ENCODE measurements around the gene EPB41L4A. TPM values are rescaled to one million over a fixed set of nuclear protein-coding genes. Genes with fewer than 3 reads are reported as not detected.

Gene EPB41L4A
- total RNA-seq, 2 experiments from 2014 or later = 1.3 to 1.5 TPM

DNA sequence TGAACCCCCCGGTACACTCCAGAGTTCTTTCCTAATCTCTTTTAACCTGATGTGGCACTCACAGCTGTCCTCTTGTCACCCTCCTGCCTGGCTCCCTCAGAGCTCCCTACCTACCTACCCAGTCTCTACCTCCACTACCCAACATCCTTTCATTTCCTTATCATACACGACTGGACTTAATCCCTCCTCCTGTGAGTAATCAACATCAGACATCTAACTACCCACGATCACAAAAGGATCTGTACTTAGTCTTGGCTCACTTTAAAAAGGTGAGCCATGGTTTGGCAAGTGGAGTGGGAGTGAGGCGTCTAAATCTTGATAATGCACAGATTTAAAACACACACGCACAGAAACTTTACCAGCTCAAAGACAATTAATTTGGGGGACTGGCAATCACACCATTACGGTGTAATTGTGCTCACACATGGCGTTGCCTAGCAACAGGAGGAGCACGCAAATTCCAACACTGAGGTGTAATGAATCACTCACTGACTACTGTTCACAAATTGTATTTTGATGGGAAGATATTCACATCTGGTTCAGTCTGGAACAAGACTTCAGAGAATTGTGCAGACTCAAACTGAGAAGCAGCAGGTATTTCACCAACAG, 235.9 kb downstream of the EPB41L4A start:
- ATAC-seq (no peak), DNase-seq (no peak)
- no peak overlapping the region for H3K27ac Mint-ChIP-seq
- H3K27me3 Mint-ChIP-seq = peaks cover 52% of the 10 kb centered on the region
- CTCF ChIA-PET = no interaction called here
- no peaks in the 10 kb centered on the region for H3K36me3 Mint-ChIP-seq
- H3K9me3 Mint-ChIP-seq (ENCODE audit: low read depth) = no peaks in the 10 kb centered on the region
- no peaks in the 10 kb centered on the region for H3K4me1 Mint-ChIP-seq
- H3K4me3 Mint-ChIP-seq = no peak overlapping the region

DNA sequence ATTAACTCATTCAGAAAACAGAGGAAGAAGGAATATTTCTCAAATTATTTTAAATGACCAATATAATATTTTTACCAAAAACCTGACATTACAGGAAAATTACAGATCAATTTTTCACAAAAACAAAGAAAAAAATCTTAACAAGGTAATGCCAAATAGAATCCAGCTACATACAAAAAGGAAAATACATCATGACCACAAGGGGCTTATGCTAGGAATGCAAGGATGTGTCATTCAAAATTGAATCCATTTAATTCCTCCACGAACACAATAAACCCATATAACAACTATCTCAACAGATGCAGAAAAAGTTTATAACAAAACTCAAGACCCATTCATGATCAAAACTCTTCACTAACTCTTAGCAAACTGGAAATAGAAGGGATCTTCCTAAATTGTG, 239.8 kb downstream of the EPB41L4A start:
- CTCF ChIA-PET = no interaction called here
- Mint-ChIP-seq H3K4me1 (no peaks in the 10 kb centered on the region), H3K27me3 (peaks cover 25% of the 10 kb centered on the region), H3K27ac (no peak overlapping the region), H3K4me3 (no peak overlapping the region), H3K36me3 (no peaks in the 10 kb centered on the region), H3K9me3 (ENCODE audit: low read depth) (no peaks in the 10 kb centered on the region)
- DNase-seq = no peak
- ATAC-seq = no peak

DNA sequence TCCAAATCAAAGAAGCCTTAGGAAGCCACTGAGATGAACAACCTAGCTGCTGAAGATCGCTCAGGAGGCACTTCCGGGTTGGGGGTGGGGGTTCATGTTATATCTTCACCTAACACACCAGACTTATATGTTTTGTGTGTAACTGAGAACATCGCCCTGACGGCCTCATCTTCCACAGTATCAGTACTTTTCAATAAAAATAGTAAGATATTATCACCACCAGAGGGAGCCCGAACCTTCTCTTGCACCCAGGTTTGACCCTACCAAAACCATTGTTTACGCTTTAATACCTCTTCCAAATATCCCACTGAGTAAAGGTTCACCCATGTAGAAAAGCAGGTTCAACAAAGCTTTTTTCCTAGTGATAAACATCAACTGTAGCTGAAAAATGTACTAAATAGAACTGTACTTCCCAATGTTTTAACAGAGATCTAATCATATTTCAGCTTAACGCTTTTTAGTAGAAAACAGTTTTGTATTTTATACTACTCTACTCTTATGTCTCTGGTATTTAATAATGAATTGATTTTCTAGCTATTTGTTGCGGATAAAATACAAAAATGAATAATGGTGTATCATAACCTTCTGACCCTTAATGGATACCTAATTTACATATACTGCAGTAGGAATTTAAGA, 244.0 kb downstream of the EPB41L4A start:
- Mint-ChIP-seq H3K27ac (no peak overlapping the region), H3K9me3 (ENCODE audit: low read depth) (no peaks in the 10 kb centered on the region), H3K4me3 (no peak overlapping the region), H3K36me3 (no peaks in the 10 kb centered on the region), H3K4me1 (no peaks in the 10 kb centered on the region), H3K27me3 (peaks cover 11% of the 10 kb centered on the region)
- DNase-seq (peak; percentile 52), ATAC-seq (peak; percentile 80)
- CTCF ChIA-PET = interaction anchor here (0.6 to 4.5 kb wide), 12 partner anchors 9 to 582 kb away, joined by 3 to 38 read pairs (median 4); partner anchors contain the start of gene EPB41L4A

DNA sequence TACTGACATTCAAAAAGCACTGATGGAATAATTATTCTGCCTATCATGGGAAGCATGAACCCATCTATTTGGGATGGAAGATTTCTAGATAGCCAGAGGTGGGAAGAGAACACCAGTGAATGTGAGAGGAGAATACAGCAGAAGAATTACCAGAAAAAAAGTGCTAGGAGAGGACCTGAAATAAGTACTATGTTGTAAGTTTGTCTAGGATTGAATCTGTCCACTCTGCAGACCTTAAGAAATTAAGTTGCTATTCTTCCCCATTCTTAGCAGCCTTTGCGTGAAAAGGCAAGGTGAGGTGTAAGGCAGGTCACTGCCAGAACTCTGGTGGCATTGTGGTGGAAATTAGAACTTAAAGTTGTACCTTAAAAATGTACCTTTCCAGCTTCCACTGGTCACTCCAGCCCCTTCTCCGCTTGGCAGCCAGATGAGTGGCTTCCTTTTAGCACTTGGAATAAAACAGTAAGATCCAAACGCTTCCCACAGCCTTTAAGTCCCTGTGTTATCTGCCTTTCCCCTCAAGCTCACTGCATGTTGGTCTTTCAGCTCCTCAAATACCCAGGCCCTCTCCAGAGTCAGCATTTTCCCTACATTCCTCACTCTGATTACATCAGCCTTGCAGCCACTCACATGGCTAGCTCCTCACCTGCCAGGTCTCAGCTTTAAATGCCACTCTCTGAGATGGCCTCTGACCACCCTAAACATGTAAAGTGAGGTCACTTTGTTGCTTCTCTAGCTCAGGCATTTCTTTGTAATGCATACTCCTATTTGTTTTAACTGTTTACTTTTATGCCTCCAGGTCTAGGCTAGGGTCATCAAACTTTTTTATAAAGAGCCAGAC, 253.0 kb downstream of the EPB41L4A start:
- H3K36me3 Mint-ChIP-seq = peaks cover 41% of the 10 kb centered on the region
- no peak for DNase-seq
- H3K27ac Mint-ChIP-seq = no peak overlapping the region
- no peak overlapping the region for H3K4me3 Mint-ChIP-seq
- ATAC-seq = no peak
- peaks cover 22% of the 10 kb centered on the region for H3K4me1 Mint-ChIP-seq
- CTCF ChIA-PET = interaction anchor here (1.9 kb wide), 1 partner anchor 9 kb away, joined by 7 read pairs; no protein-coding TSS in a partner anchor
- H3K27me3 Mint-ChIP-seq = no peaks in the 10 kb centered on the region
- no peaks in the 10 kb centered on the region for H3K9me3 Mint-ChIP-seq (ENCODE audit: low read depth)

DNA sequence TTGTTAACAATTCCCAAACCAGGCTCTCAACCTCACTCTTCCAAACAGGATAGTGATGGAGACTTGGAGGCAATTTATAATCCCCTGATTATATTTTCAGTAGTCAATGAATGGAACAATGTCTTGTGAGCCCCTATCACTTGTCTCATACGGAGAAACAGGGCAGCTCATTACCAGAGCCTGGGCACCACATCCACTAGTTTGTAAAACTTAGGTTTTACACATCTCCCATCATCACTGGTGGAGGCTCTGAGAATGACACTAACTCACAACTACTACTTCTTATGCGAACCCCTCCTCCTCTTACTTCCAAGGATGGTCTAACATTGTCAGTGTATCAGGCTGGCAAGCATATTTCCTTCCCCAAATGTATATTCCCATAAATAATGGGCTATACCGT, 253.7 kb downstream of the EPB41L4A start:
- DNase-seq = no peak
- no peaks in the 10 kb centered on the region for H3K27me3 Mint-ChIP-seq
- H3K36me3 Mint-ChIP-seq = peaks cover 41% of the 10 kb centered on the region
- no peak overlapping the region for H3K4me3 Mint-ChIP-seq
- peaks cover 24% of the 10 kb centered on the region for H3K4me1 Mint-ChIP-seq
- ATAC-seq = no peak
- CTCF ChIA-PET = interaction anchor here (1.9 kb wide), 1 partner anchor 10 kb away, joined by 7 read pairs; no protein-coding TSS in a partner anchor
- H3K27ac Mint-ChIP-seq = no peak overlapping the region
- H3K9me3 Mint-ChIP-seq (ENCODE audit: low read depth) = no peaks in the 10 kb centered on the region

DNA sequence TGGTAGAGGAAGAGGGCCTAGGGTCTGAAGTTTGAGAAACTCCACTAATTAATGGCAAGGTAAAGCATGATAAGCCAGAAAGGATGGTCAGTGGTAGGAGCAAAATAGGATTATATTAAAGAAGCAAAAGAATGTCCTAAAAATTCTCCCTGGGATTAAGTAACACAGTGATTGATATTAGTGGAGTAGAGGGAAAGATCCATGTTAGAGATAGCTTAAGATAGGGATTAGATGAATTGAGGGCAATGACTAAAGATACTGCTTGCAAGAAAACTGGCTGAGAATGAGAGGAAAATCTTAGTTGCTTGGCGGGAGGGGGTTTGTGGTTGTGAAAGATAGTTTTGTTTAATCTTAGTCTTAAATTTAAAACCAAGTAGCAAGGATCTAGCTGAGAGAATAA, 255.6 kb downstream of the EPB41L4A start:
- Mint-ChIP-seq H3K9me3 (ENCODE audit: low read depth) (no peaks in the 10 kb centered on the region), H3K4me3 (no peak overlapping the region), H3K36me3 (peaks cover 41% of the 10 kb centered on the region), H3K4me1 (peaks cover 27% of the 10 kb centered on the region), H3K27ac (peak overlapping the region; percentile 14), H3K27me3 (no peaks in the 10 kb centered on the region)
- ATAC-seq (no peak), DNase-seq (no peak)
- CTCF ChIA-PET = interaction anchor here (1.3 to 4.6 kb wide), 2 partner anchors 11 to 257 kb away, joined by 3 to 38 read pairs; no protein-coding TSS in a partner anchor

DNA sequence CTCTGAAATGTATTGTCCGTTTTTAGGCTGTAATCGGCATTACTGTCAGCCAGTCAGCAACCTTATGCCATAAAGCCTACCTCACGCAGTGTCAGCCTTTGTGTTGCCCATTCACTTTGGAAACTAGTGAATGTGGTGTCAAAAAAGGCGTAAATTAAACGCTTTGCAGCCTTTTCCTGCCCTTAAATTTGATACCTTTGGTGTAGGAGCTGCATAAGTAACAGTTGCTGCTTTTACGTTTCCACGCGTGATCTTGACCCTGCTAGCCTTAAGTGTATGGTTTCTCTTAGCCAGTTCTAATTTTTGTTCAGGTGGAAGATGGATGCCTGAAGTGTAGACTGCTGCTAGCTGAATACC, 257.7 kb downstream of the EPB41L4A start:
- no peak for ATAC-seq
- CTCF ChIA-PET = interaction anchor here (0.9 to 4.6 kb wide), 15 partner anchors 8 to 1424 kb away, joined by 3 to 38 read pairs (median 4); no protein-coding TSS in a partner anchor
- Mint-ChIP-seq H3K4me1 (peaks cover 25% of the 10 kb centered on the region), H3K9me3 (ENCODE audit: low read depth) (no peaks in the 10 kb centered on the region), H3K27ac (peak overlapping the region; percentile 83), H3K36me3 (peaks cover 30% of the 10 kb centered on the region), H3K4me3 (peak overlapping the region; percentile 91), H3K27me3 (peaks cover 4% of the 10 kb centered on the region)
- no peak for DNase-seq

DNA sequence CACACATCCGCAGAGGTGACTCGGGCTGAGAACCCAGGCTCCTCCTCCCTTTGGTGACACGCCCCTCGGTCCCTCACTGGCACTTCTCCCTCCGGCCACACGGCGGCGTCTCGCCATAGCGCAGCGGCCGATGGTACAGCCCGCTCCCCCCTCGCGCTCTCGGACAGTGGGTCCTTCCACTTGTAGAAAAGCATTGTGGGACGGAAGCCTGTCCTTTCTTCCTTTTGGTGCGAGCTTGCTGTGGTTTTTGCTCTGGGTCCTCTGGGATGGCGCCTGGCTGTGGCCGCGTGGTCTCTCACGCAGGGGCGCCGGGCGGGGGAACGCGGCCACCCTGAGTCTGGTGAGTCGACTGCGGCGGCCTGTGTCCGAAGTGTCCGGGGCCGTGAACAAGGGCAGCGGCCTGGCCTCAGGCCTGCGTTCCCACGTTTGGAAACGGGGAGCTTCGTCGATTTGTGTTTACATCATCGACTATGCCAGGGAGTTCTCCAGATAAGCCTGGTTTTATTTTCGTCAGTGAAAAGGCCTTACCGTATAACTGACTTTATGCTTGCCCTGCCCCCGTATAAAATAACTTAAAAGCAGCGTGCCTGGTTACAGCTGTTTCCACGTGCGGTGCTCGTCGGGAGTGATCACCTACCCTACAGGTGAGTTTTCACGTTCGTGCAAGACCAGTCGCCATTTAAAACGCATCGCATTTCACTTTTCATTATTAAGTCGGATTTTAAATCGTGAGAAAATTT, 258.3 kb downstream of the EPB41L4A start:
- peak overlapping the region; percentile 83 for H3K27ac Mint-ChIP-seq
- H3K36me3 Mint-ChIP-seq = peaks cover 28% of the 10 kb centered on the region
- DNase-seq (peak; percentile 93), ATAC-seq (peak; percentile 92)
- CTCF ChIA-PET = interaction anchor here (0.8 to 4.6 kb wide), 16 partner anchors 9 to 1424 kb away, joined by 3 to 38 read pairs (median 4); no protein-coding TSS in a partner anchor
- peaks cover 24% of the 10 kb centered on the region for H3K4me1 Mint-ChIP-seq
- peak overlapping the region; percentile 91 for H3K4me3 Mint-ChIP-seq
- peaks cover 4% of the 10 kb centered on the region for H3K27me3 Mint-ChIP-seq
- no peaks in the 10 kb centered on the region for H3K9me3 Mint-ChIP-seq (ENCODE audit: low read depth)

DNA sequence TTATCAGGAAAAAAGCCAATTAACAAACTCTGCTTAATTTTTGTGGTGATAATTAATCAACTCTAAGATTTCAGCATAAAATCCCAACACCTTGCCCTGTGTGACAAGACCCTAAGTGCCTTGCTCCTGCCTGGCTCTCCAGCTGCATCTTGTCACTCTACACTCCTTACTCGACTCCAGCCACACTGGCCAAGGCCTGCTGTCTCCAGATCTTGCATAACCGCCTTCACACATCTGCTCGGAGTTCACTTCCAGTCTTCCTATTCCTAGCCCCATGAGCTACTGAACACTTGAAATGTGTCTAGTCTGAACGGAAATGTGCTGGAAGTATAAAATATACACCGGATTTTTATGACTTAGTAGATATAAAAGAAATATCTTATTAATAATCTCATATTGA, 259.6 kb downstream of the EPB41L4A start:
- Mint-ChIP-seq H3K9me3 (ENCODE audit: low read depth) (no peaks in the 10 kb centered on the region), H3K27ac (no peak overlapping the region), H3K27me3 (peaks cover 7% of the 10 kb centered on the region), H3K4me3 (no peak overlapping the region), H3K36me3 (peaks cover 22% of the 10 kb centered on the region), H3K4me1 (peaks cover 28% of the 10 kb centered on the region)
- DNase-seq = no peak
- no peak for ATAC-seq
- CTCF ChIA-PET = interaction anchor here (2.7 kb wide), 1 partner anchor 261 kb away, joined by 9 read pairs; no protein-coding TSS in a partner anchor

DNA sequence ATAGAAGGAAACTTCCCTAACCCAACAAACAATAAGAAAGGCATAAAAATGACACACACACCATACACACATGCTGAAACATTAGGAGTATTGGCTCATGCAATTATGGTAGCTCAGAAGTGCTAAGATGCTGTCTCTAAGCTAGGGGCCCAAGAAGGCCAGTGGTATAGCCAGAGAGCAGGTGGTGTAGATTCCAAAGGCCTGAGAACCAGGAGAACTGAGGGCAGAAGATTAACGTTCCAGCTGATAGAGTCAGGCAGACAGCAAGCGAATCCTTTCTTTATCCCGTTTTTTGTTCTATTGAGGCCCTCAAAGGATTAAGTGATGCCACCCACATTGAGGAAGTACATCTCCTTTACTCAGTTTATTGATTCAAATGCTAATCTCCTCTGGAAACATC, 262.9 kb downstream of the EPB41L4A start:
- Mint-ChIP-seq H3K9me3 (ENCODE audit: low read depth) (no peaks in the 10 kb centered on the region), H3K36me3 (no peaks in the 10 kb centered on the region), H3K27ac (no peak overlapping the region), H3K4me3 (no peak overlapping the region), H3K27me3 (peaks cover 8% of the 10 kb centered on the region), H3K4me1 (peaks cover 10% of the 10 kb centered on the region)
- CTCF ChIA-PET = no interaction called here
- no peak for DNase-seq
- no peak for ATAC-seq

DNA sequence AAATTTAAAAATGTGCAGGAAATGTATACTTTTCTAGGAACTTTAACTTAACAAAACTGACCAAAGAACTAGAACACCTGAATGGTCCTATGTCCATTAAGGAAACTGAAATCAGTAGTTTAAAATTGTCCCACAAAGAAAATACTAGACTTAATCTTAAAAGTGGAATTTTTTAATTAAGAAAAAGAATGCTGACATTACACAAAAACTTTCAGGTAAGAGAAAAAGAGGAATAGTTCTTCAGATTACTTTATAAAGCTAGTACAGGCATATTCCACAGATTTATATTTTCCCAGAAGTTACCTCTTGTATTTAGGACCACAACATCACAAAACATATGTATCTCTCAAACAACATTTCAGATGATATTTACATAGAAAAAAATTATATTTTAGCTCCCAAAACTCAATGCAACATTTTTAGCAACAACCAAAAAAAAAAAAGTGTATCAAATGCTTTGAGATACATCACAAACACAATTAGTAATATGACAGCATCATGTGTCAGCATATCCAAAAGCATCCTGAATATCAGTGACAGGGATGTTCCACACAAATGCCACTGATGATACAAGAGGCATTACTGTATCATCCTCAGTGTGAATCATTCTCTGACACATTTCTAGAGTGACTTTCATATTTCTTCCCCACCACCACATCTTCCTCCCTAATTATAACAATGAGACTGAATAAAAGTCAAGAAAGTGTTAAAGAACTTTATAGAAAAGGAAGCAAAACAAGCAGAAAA, 264.0 kb downstream of the EPB41L4A start:
- ATAC-seq (peak; percentile 53), DNase-seq (no peak)
- CTCF ChIA-PET = no interaction called here
- no peak overlapping the region for H3K4me3 Mint-ChIP-seq
- H3K27ac Mint-ChIP-seq = no peak overlapping the region
- no peaks in the 10 kb centered on the region for H3K9me3 Mint-ChIP-seq (ENCODE audit: low read depth)
- no peaks in the 10 kb centered on the region for H3K36me3 Mint-ChIP-seq
- peaks cover 5% of the 10 kb centered on the region for H3K4me1 Mint-ChIP-seq
- H3K27me3 Mint-ChIP-seq = peaks cover 10% of the 10 kb centered on the region

DNA sequence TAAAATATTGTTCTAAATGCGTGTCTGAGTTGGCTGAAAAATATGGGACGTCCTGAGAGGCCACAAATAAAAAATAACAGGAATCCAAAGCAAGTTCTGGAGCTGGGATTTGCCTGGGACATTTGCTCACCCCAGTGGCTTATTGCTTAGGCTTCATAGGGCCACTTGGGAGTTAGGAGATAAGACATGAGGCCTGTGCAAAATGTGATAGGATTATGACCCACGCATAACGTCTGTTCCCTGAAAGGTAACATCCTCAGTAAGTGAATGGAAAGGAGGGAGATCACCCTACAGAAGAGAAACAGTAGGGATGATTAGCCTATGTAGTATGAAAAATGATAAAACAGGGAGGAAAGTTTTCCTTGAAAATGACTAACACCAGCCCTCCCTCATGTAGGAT, 269.4 kb downstream of the EPB41L4A start:
- no peaks in the 10 kb centered on the region for H3K4me1 Mint-ChIP-seq
- H3K27me3 Mint-ChIP-seq = peaks cover 4% of the 10 kb centered on the region
- CTCF ChIA-PET = interaction anchor here (2.5 kb wide), 1 partner anchor 599 kb away, joined by 9 read pairs; no protein-coding TSS in a partner anchor
- H3K27ac Mint-ChIP-seq = no peak overlapping the region
- DNase-seq (no peak), ATAC-seq (no peak)
- no peaks in the 10 kb centered on the region for H3K9me3 Mint-ChIP-seq (ENCODE audit: low read depth)
- H3K36me3 Mint-ChIP-seq = no peaks in the 10 kb centered on the region
- no peak overlapping the region for H3K4me3 Mint-ChIP-seq
